HG03103 (cell line): ENCODE measurements around the gene CRB3.
"Not testable (repeated sequence)": the region's sequence is repeated elsewhere in the genome, so short reads cannot be mapped to it uniquely, and the experiment has no call there.

Experiments used
- ATAC-seq: cut with Tn5 transposase; IDR thresholded peaks from one replicate; pipeline ENCODE4 v1.9.1; 2021; ENCODE audit warnings: low read depth; ENCODE audit not compliant: unreplicated experiment

CRB3 gene

DNA sequence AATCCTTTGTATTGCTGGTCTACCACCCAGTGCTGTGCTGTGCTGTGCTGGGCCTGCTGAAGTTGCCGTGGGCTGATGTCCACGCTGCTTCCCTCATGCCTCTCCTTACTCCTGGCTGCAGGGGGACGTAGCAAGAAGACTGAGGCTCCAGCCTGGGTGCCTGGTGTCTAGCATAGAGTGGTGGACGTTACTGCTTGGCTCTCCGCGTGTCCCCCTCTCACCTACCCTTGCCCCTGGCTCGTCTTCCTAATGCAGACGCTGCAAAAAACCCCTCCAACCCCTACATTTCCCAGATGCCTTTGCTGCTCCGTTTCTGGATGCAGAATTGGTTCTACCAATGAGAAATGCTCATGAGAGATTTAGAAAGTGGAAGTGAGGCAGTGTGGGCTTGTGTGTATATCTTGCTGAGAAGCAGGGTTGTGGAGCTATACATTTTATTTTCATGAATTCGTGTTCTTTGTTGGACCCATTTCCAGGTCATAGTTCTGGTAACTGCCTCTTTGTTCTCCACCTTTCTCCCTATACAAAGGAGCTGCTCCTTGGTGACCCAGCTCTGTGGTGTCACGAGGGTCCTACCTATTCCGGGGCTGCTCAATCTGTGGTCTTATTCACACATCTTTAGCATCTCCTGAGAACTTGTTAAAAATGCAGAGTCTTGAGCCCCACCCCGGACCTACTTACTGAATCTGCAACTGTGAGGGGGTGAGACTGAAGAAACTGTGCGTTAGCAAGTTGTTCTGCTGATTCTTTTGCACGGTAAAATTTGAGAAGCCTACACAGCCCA is 25.4 kb downstream of the CRB3 start:
- no peak for ATAC-seq

DNA sequence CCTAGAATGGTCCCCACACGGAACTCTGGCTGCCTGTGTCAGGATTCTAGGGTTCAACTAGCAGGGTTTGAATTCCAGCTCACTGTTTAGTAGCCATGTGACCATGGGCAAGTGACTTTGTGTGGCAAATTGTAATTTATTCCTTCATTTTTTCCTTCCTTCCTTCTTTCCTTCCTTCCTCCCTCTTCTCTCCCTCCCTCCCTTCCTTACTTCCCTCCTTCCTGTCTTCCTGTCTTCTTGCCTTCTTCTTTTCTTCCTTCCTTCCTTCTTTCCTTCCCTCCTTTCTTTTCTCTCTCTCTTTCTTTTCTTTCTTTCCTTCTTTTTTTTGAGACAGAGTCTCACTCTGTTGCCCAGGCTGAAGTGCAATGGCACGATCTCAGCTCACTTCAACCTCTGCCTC is 26.1 kb downstream of the CRB3 start:
- no peak for ATAC-seq

DNA sequence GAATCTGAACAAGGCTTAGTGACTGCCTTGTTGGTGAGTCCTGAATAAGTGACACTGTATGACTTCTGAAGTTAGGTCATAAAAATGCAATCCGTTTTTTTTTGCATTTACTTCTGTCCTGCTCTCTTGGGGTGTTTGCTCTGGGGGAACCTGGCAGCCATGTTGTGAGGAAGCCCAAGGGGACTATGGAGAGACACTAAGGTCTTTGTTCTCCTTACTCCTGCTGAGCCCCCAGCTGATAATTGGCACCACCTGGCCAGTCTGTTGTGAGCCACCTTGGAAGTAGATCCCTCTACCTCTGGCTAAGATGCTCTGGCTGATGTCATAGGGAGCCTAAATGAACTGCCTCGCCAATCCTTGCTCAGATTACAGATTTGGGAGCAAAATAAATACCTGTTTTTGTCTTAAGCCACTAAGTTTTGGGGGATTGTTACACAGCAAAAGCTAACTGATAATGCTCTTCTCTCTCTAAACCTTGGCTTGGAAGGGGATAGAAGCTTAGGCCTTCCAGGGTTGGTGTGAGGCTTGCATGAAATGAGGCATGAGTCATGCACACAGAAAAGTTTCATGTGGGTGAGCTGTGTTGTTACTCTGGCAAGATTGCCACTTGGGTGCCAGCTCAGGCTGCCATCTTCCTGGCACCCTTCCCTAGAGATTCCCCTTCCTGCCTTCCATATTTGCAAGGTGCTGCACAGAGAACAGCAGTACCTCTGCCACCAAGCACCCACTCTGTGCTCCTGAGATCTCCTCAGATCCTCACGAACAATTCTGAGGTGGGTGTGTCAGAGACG is 27.9 kb downstream of the CRB3 start:
- ATAC-seq: no peak

DNA sequence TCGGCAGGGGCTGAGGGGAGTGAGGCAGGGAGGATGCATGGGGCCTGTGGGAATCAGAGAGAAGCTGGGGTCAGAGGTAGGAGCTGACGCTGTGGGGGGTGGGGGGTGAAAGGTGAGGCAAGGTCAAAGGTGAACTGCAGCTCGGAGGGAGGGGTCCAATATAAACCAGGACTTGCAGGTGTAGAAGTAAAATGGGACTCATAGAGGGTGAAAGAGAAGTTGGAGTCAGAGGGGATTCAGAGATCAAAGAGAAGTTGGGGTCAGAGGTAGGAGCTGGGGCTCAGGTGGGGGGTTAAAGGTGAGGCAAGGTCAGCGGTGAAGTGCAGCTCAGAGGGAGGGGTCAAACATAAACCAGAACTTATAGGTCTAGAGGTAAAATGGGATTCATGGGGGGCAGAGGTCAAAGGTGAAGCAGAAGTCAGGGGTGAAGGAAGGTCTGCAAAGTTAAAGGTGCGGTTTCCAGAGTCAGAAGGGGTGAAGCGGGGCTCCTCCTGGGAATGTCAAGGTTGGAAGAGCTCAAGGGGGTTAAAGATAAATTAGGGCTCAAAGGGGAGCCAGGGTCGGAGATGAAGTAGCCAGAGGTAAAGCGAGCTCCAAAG is 30.5 kb downstream of the CRB3 start:
- ATAC-seq: no peak

DNA sequence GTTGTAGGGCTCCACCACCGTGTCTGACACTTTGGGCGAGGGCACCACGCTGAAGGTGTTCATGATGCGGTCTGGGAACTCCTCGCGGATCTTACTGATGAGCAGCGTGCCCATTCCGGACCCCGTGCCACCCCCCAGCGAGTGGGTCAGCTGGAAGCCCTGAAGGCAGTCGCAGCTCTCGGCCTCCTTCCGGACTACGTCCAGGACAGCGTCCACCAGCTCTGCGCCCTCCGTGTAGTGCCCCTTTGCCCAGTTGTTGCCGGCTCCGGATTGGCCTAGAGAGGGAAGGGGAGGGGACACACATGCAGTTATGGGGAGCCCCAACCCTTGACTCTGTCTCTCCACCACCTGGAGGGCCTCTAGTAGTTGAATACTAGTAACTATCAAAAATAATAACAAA is 31.9 kb downstream of the CRB3 start:
- ATAC-seq: no peak

DNA sequence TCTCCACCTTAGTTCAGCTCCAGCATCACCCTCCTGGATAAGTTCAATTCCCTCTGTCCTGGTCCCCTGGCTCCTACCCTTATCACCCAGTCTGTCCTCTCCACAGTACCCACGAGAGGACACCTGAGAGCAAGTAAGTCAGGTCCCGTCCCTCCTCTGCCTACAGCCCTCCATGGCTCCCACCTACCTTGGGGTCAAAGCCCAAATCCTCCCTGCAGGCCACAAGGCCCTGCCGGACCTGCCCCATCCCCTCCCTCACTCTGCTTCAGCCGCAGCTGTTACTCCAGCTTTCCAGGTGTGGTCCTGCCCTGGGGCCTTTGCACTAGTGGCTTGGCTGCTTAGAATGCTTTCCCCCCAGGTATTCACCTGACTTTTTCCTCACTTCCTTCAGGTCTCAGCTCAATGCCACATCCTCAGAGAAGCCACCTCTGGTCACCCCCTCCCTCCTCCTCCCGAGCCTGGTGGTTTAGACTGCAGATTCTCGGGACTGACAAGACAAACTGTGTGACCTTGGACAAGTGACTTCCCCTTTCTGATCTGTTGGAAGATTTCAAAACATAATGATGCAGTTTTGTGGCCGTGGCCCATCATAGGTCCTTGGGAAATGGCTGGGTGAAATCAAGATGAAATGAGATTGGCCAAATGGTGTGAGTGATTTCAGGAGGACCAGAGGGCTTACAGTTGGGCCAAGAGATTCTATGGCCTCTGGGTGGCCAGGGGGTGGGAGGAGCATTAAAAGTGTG is 34.4 kb downstream of the CRB3 start:
- no peak for ATAC-seq

DNA sequence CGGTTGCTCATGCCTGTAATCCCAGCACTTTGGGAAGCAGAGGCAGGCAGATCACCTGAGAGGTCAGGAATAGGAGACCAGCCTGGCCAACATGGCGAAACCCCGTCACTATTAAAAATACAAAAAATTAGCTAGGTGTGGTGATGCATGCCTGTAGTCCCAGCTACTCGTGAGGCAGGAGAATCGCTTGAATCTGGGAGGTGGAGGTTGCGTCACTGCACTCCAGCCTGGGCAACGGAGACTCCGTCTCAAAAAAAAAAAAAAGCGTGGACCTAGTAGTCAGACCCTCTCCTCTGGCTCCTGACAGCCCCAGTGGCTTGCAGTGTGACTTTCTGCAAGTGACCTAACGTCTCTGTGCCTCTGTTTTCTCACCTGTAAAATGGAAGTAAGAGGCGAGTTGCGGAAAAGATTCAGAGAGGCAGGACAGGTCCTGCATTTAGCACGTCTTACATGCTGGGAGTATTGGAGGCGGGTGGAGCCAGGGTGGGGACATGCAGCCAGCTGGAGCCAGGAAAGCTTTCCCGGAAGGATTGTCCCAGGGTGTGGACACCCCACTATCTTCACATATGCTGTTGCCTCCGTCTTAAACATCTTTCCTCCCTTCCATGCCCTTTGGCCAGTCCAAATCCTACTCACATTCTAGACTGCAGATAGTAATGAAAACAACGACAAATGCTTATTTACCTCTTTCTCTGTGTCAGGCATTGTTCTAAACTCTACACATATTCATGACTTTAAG is 35.1 kb downstream of the CRB3 start:
- no peak for ATAC-seq

DNA sequence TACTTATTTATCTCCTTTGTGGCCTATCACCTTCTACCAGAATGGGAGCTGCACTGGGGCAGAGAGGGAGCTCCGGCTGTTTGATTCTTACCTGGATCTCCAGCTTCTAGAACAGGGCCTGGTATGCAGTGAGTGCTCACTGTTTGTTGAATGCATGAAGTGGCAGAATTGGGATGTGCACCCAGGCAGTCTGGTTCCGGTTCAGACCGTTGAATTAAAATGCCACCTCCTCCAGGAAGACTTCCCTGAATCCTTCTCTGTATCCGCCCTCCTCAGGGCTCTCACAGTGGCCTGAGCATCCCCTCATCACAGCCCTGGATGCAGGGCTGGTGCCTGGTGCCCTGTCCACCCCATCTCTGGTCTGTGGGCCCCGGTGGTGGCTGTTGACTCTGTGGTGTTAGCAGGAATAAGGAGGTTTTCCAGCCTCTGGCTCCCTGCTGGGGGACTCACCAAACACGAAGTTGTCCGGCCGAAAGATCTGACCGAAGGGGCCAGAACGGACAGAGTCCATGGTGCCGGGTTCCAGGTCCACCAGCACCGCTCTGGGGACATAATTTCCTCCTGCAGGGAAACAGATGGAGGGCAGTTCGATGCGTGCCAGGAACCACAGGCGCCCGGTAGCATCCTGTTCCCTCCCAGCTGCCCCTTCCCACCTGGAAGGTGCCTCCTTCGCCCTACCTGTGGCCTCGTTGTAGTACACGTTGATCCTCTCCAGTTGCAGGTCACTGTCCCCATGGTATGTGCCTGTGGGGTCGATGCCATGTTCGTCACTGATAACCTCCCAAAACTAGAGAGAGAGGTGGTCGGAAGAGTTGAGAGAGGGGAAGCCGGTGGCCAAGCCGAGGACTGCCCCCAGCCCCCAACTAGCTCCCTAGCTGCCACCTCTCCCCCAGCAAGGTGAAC is 37.0 kb downstream of the CRB3 start:
- ATAC-seq: no peak

DNA sequence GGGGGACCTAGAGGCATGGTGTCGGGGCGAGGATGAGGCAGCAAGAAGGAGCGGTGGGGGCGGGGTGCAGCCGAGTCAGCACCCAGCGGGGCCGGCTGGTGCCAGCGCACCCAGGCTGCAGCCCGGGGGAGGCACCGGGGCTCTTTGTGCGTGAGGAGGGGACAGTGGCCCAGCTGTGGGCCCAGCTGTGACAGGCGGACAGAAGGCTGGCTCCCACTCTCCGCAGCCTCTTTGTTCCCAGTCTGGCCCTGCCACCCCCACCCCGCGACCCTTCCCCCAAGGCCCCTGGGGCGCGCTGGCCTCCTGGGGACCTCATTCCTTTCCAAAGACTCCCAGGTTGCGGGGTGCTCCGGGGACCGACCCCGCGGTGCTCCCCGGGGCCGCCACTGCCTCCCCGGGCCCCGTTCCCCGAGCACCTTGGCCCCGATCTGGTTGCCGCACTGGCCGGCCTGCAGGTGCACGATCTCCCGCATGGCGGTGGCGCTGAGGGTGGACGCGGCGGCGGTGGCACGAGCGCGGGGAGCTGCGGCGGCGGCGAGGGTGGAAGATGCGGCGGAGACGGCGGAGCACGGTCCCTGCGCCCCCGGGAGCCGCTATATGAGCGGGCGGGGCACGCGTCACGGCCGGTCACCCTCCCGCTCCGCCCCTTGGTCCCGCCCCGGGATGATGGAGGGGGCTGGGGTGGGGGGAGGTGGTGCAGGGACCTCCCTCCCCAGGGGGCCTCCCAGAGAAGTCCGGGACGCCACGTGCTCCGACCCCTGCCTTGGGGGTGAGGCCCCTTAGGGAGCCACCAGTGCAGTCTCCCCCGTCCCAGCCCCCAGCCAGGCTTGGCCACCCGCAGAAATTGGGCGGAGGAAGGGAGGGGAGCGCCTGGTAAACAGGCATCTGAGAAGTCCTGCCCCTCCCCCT is 37.9 kb downstream of the CRB3 start, which contains the start of gene TUBB4A:
Gene TUBB4A, minus strand, starts transcription at position 570 of the 909 bp plus-strand sequence. Its CDS starts 97 bp downstream, at position 473.
- ATAC-seq: no peak

DNA sequence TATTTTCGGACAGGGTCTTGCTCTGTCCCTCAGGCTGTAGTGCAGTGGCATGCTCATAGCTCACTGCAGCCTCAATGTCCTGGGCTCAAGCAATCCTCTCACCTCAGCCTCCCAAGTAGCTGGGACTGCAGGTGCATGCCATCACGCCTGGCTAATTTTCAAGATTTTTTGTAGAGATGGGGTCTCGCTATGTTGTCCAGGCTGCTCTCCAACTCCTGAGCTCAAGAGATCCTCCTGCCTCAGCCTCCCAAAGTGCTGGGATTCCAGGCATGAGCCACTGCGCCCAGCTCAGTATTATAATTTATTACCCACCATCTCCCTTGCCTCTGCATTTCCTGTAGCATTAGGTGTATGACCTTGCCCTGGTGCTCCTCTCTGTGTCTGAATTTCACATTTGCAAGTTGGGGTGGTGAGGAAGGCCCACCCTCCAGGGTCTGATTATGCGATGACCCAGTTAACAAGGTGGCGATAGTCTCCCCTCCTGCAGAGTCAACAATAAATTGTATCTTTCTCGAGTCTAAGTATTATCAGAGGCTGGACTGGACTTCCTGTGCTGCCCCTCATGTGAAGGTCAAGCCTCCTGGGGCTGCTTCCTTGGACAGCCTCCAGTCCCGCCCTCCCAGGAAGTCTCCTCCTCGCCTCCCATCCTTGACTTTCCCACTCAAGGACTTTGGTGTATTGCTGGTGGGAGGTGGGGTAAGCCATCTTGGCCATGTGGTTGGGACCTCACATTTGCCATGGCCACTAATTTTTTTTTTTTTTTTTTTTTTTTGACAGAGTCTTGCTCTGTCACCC is 39.5 kb downstream of the CRB3 start:
- no peak for ATAC-seq

DNA sequence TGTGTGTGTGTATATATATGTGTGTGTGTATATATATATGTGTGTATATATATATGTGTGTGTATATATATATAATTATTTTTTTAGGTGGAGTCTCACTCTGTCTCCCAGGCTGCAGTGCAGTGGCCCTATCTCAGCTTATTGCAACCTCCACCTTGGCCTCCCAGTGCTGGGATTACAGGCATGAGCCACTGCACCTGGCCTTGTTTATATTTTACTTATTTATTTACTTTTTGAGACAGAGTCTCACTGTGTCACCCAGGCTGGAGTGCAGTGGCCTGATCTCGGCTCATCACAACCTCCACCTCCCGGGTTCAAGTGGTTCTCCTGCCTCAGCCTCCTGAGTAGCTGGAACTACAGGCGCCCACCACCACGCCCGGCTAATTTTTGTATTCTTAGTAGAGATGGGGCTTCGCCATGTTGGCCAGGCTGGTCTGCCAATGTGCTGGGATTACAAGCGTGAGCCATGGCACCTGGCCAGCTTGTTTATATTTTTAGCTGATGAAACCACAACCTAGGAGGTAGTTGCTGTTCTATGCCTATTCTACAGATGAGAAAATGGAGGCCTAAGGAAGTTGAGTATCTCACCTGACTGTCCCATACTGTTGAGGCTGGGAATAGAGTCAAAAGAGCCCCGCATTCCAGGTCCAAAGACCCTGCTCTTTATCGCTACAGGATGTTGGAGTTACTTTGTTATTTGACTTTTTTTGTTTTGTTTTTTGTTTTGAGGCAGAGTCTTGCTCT is 44.1 kb downstream of the CRB3 start:
- ATAC-seq: not testable (repeated sequence)

DNA sequence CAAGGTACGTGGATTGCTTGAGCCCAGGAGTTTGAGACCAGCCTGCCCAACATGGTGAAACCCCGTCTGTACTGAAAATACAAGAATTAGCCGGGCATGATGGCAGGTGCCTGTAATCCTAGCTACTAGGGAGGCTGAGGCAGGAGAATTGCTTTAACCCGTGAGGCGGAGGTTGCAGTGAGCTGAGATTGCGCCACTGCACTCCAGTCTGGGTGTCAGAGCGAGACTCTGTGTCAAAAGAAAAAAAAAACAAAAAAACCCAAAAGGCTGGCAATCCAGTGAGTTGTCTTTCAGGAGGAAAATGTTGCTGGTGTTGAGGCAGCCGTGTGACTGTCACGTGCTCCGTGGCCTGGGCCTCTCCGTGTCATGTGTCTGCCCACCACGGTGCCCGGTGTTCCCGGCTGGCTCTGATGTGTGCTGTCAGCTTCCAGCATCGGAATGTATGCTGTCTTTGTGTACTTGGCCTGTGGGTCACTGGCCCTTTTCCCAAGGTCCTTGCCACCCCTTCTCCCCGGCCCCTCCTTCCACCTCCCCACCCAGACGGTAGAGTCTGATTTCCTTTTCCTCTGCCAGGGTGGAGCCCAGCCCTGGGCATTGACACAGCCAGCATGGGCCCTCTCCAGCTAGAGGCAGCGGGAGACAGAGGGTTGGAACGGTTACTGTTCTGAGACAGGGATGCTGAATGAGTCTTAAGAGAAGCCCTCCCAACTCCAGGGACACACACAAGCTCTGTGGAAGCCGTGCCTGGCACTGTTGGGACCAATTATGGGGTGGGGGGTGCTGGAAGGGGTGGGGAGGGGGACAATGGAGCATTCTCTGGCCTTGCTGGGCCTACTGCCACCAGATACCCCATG is 45.3 kb downstream of the CRB3 start:
- ATAC-seq: no peak

DNA sequence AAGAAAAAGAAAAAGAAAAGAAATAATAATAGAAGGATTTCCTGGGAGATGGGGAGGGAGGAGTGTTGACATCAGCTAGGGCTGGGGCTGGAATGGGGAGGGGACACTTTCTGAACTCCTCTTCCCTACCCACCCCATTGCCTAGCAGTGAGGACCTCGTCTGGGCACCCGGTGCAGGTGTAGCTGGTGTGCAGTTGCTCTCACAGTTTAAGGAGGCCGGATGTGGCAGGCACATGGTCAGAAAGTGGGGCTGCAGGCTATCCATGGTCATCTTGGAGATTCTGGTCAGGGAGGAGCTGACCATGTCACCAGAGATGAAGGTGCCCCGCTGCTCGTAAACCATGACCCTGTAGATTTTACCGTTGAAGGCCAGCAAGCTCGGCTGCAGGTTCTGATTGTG is 46.5 kb downstream of the CRB3 start:
- ATAC-seq: no peak

DNA sequence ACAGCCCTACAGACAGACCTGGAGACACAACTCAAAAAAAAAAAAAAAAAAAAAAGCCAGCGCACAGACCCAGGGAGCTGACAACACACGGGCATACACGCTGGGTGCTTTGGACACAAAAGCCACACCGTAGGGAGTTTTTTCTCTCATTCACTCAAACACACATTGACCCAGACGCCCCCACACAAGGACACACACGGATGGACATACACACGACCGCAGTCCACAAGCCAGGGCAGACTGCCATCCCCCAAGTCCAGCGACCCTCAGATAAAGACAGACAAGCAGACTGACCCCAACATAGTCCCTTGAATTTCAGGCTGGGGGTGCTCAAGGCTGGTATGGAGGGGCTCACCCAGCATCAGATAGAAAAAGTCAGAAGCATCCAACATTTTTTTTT is 50.0 kb downstream of the CRB3 start:
- ATAC-seq: no peak

DNA sequence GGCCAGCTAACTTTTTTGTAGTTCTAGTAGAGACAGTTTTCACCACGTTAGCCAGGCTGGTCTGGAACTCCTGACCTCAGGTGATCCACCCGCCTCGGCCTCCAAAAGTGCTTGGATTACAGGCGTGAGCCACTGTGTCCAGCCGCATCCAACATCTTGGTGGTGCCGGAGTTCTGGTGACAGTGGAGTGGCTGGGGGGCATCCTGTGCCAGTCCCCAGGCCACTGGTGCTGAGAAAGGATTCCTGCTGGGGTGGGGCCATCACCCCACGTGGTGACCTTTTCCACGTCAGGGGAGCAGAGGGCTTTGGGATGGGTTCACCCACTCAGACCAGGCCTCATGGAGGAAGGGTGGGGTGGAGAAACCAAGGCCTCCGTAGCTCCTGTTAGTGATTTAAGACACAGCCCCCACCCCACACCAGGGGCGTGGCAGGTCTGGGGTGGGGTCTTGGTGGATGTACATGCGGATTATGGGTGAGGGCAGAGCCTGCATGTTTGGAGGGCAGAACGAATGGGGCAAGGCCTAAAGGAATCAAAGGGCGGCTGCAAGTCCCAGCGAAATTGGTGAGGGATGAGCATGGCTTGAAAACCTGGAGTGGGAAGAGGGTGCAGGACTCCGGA is 51.0 kb downstream of the CRB3 start:
- ATAC-seq: no peak
